GM21360 (cell line): ENCODE results near the gene IL22RA2.
A peak's percentile ranks its signal among the peaks of the same experiment; 100 is the strongest.
"Not testable (repeated sequence)": the region's sequence is repeated elsewhere in the genome, so short reads cannot be mapped to it uniquely, and the experiment has no call there.

Source experiments
- ATAC-seq: cut with Tn5 transposase; IDR thresholded peaks from one replicate; pipeline ENCODE4 v1.9.1; 2021; ENCODE audit warnings: mild to moderate bottlenecking, moderate library complexity; ENCODE audit not compliant: unreplicated experiment

IL22RA2 gene

GRCh38 chr6:137173501-137173900 is at the start of gene IL22RA2:
Gene IL22RA2 (minus strand): TSS chr6:137173644. CDS start chr6:137161749, 11,895 bp downstream.
- ATAC-seq, result no peak

- no peak for ATAC-seq
Observed at GRCh38 chr6:137222381-137222780, 48.9 kb upstream of the IL22RA2 start.

GRCh38 chr6:137219664-137220252 is 46.3 kb upstream of the IL22RA2 start:
- ATAC-seq, result no peak

- peak; percentile 83 for ATAC-seq
Observed at GRCh38 chr6:137218917-137219663, 45.6 kb upstream of the IL22RA2 start, which contains the start of gene IFNGR1. Gene IFNGR1 (minus strand): TSS chr6:137219385. CDS start chr6:137219327, 58 bp downstream.

- peak; percentile 31 for ATAC-seq
Observed at GRCh38 chr6:137218473-137218916, 45.1 kb upstream of the IL22RA2 start.

GRCh38 chr6:137217801-137218472 is 44.5 kb upstream of the IL22RA2 start:
- ATAC-seq, result no peak

- ATAC-seq, result no peak
Observed at GRCh38 chr6:137216875-137217553, 43.6 kb upstream of the IL22RA2 start.

GRCh38 chr6:137216106-137216505 is 42.7 kb upstream of the IL22RA2 start:
- no peak for ATAC-seq

GRCh38 chr6:137215630-137216029 is 42.2 kb upstream of the IL22RA2 start:
- not testable (repeated sequence) for ATAC-seq

- ATAC-seq, result no peak
Observed at GRCh38 chr6:137214931-137215330, 41.5 kb upstream of the IL22RA2 start.

- ATAC-seq, result no peak
Observed at GRCh38 chr6:137213813-137214212, 40.4 kb upstream of the IL22RA2 start.

GRCh38 chr6:137213331-137213740 is 39.9 kb upstream of the IL22RA2 start:
- no peak for ATAC-seq

GRCh38 chr6:137211910-137212309 is 38.5 kb upstream of the IL22RA2 start:
- ATAC-seq, result no peak

GRCh38 chr6:137210903-137211302 is 37.5 kb upstream of the IL22RA2 start:
- no peak for ATAC-seq

GRCh38 chr6:137208279-137208678 is 34.8 kb upstream of the IL22RA2 start:
- ATAC-seq, result no peak

- not testable (repeated sequence) for ATAC-seq
Observed at GRCh38 chr6:137207457-137207856, 34.0 kb upstream of the IL22RA2 start.

GRCh38 chr6:137206577-137206976 is 33.1 kb upstream of the IL22RA2 start:
- no peak for ATAC-seq

- no peak for ATAC-seq
Observed at GRCh38 chr6:137203256-137203655, 29.8 kb upstream of the IL22RA2 start.

GRCh38 chr6:137202078-137202477 is 28.6 kb upstream of the IL22RA2 start:
- ATAC-seq, result no peak

- no peak for ATAC-seq
Observed at GRCh38 chr6:137201006-137201405, 27.6 kb upstream of the IL22RA2 start.

- ATAC-seq, result no peak
Observed at GRCh38 chr6:137200288-137200687, 26.8 kb upstream of the IL22RA2 start.
